Liver (tissue), 3 donors: ENCODE measurements around the gene TNKS2.

Experiments
- GABPA ChIP-seq, 2 donors: IDR thresholded peaks in 1 of 2; conservative IDR thresholded peaks in 1 of 2; 2 replicates each; pipeline ENCODE4 v1.6.1; 2016; ENCODE audit warnings: antibody characterized with exemption in 2 of 2, mild to moderate bottlenecking in 1 of 2, moderate library complexity in 1 of 2
- RAD21 ChIP-seq, 2 donors: IDR thresholded peaks; 2 replicates each; pipeline ENCODE4 v1.6.1; 2016; ENCODE audit warnings: antibody characterized with exemption in 2 of 2, mild to moderate bottlenecking in 2 of 2
- YY1 ChIP-seq: IDR thresholded peaks from 2 replicates; pipeline ENCODE4 v1.6.1; 2016; ENCODE audit warnings: antibody characterized with exemption, mild to moderate bottlenecking
- TF ChIP-seq, protein P1 (sequence below): fragments of 150-350 bp; IDR thresholded peaks from 2 replicates; pipeline ENCODE4 v1.5.1; 2017; ENCODE audit warnings: improper control_type of control experiment, low read depth, low read length; ENCODE audit not compliant: missing input control
- TF ChIP-seq, protein P2 (sequence below): IDR thresholded peaks from 2 replicates; pipeline ENCODE4 v1.6.1; 2016; ENCODE audit warnings: antibody characterized with exemption
- TF ChIP-seq, protein P3 (sequence below): IDR thresholded peaks from 2 replicates; pipeline ENCODE4 v1.6.1; 2016; ENCODE audit warnings: antibody characterized with exemption, mild to moderate bottlenecking
- TF ChIP-seq, protein P4 (sequence below): IDR thresholded peaks from 2 replicates; pipeline ENCODE4 v1.6.1; 2016; ENCODE audit warnings: antibody characterized with exemption
- donor health status: healthy.
- donor health status: healthy.

GRCh38 chr10:91897421-91897820 is 99.2 kb downstream of the TNKS2 start:
- TF ChIP-seq, protein P1, sequence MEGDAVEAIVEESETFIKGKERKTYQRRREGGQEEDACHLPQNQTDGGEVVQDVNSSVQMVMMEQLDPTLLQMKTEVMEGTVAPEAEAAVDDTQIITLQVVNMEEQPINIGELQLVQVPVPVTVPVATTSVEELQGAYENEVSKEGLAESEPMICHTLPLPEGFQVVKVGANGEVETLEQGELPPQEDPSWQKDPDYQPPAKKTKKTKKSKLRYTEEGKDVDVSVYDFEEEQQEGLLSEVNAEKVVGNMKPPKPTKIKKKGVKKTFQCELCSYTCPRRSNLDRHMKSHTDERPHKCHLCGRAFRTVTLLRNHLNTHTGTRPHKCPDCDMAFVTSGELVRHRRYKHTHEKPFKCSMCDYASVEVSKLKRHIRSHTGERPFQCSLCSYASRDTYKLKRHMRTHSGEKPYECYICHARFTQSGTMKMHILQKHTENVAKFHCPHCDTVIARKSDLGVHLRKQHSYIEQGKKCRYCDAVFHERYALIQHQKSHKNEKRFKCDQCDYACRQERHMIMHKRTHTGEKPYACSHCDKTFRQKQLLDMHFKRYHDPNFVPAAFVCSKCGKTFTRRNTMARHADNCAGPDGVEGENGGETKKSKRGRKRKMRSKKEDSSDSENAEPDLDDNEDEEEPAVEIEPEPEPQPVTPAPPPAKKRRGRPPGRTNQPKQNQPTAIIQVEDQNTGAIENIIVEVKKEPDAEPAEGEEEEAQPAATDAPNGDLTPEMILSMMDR, result no peak
- TF ChIP-seq YY1, result no peak
- TF ChIP-seq, protein P2, sequence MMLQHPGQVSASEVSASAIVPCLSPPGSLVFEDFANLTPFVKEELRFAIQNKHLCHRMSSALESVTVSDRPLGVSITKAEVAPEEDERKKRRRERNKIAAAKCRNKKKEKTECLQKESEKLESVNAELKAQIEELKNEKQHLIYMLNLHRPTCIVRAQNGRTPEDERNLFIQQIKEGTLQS, result no peak
- TF ChIP-seq GABPA (IDR thresholded peaks at IDR 0.05 in 1 of 2, conservative IDR thresholded peaks at IDR 0.05 in 1 of 2), result no peak
- TF ChIP-seq, protein P3, sequence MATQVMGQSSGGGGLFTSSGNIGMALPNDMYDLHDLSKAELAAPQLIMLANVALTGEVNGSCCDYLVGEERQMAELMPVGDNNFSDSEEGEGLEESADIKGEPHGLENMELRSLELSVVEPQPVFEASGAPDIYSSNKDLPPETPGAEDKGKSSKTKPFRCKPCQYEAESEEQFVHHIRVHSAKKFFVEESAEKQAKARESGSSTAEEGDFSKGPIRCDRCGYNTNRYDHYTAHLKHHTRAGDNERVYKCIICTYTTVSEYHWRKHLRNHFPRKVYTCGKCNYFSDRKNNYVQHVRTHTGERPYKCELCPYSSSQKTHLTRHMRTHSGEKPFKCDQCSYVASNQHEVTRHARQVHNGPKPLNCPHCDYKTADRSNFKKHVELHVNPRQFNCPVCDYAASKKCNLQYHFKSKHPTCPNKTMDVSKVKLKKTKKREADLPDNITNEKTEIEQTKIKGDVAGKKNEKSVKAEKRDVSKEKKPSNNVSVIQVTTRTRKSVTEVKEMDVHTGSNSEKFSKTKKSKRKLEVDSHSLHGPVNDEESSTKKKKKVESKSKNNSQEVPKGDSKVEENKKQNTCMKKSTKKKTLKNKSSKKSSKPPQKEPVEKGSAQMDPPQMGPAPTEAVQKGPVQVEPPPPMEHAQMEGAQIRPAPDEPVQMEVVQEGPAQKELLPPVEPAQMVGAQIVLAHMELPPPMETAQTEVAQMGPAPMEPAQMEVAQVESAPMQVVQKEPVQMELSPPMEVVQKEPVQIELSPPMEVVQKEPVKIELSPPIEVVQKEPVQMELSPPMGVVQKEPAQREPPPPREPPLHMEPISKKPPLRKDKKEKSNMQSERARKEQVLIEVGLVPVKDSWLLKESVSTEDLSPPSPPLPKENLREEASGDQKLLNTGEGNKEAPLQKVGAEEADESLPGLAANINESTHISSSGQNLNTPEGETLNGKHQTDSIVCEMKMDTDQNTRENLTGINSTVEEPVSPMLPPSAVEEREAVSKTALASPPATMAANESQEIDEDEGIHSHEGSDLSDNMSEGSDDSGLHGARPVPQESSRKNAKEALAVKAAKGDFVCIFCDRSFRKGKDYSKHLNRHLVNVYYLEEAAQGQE, result no peak
- TF ChIP-seq RAD21 (IDR thresholded peaks at IDR 0.05), result no peak
- TF ChIP-seq, protein P4, sequence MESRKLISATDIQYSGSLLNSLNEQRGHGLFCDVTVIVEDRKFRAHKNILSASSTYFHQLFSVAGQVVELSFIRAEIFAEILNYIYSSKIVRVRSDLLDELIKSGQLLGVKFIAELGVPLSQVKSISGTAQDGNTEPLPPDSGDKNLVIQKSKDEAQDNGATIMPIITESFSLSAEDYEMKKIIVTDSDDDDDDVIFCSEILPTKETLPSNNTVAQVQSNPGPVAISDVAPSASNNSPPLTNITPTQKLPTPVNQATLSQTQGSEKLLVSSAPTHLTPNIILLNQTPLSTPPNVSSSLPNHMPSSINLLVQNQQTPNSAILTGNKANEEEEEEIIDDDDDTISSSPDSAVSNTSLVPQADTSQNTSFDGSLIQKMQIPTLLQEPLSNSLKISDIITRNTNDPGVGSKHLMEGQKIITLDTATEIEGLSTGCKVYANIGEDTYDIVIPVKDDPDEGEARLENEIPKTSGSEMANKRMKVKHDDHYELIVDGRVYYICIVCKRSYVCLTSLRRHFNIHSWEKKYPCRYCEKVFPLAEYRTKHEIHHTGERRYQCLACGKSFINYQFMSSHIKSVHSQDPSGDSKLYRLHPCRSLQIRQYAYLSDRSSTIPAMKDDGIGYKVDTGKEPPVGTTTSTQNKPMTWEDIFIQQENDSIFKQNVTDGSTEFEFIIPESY, result no peak
